Fibroblast of lung (primary cell): ENCODE results near the gene TENM4. TPM values are rescaled to one million over a fixed set of nuclear protein-coding genes. Genes with fewer than 3 reads are reported as not detected.

ENCODE experiments used
- DNase-seq, 2 donors: peaks; one replicate each; pipeline versions ENCODE4 v3.0.0 to v3.0.0-alpha.2; 2010; ENCODE audit warnings: low read depth in 2 of 2
- H2AFZ ChIP-seq: 2 replicates; pipeline ENCODE4 v1.5.1; 2012; ENCODE audit warnings: low read length, control low read depth, inconsistent platforms
- H3K27ac ChIP-seq: 2 replicates; pipeline ENCODE4 v1.5.1; 2011; ENCODE audit warnings: low read length, control low read depth; ENCODE audit not compliant: insufficient read depth
- H3K27me3 ChIP-seq: 2 replicates; pipeline ENCODE4 v1.5.1; 2011; ENCODE audit warnings: mild to moderate bottlenecking, low read length; ENCODE audit not compliant: control insufficient read depth, insufficient read depth
- H3K36me3 ChIP-seq: 2 replicates; pipeline ENCODE4 v1.5.1; 2011; ENCODE audit warnings: low read length; ENCODE audit not compliant: control insufficient read depth, insufficient read depth
- H3K4me1 ChIP-seq: 2 replicates; pipeline ENCODE4 v1.5.1; 2011; ENCODE audit warnings: low read length; ENCODE audit not compliant: control insufficient read depth, insufficient read depth; ENCODE audit errors: extremely low read depth
- H3K4me2 ChIP-seq: 2 replicates; pipeline ENCODE4 v1.5.1; 2011; ENCODE audit warnings: low read length, control low read depth; ENCODE audit not compliant: insufficient read depth; ENCODE audit errors: extremely low read depth
- H3K4me3 ChIP-seq, 4 experiments: fragments of 200-600 bp in 1 of 4; sonication (generic) in 1 of 4; replicated peaks in 1 of 4; 2 replicates each; pipeline ENCODE4 v1.5.1; 2011 to 2016; ENCODE audit warnings: low read length in 4 of 4, low read depth in 3 of 4, mild to moderate bottlenecking in 3 of 4, control low read depth in 2 of 4, inconsistent platforms in 1 of 4, mixed read lengths in 1 of 4; ENCODE audit not compliant: insufficient read depth in 1 of 4; ENCODE audit errors: control extremely low read depth in 1 of 4
- H3K79me2 ChIP-seq: 2 replicates; pipeline ENCODE4 v1.5.1; 2012; ENCODE audit warnings: mild to moderate bottlenecking, low read length, inconsistent platforms; ENCODE audit not compliant: control insufficient read depth, insufficient read depth
- H3K9ac ChIP-seq: 2 replicates; pipeline ENCODE4 v1.5.1; 2011; ENCODE audit warnings: mild to moderate bottlenecking, low read length, control low read depth; ENCODE audit not compliant: insufficient read depth
- H3K9me3 ChIP-seq: 2 replicates; pipeline ENCODE4 v1.5.1; 2012; ENCODE audit warnings: low read depth, low read length; ENCODE audit not compliant: control insufficient read depth, insufficient read depth
- H4K20me1 ChIP-seq: 2 replicates; pipeline ENCODE4 v1.5.1; 2011; ENCODE audit warnings: low read length; ENCODE audit not compliant: control insufficient read depth, insufficient read depth; ENCODE audit errors: extremely low read depth
- EZH2 ChIP-seq: IDR thresholded peaks from 2 replicates; pipeline ENCODE4 v1.5.1; 2012; ENCODE audit warnings: low read length, control low read depth, mild to moderate bottlenecking; ENCODE audit errors: missing control alignments
- polyA plus RNA-seq, 2 donors: library from polyadenylated mRNA; depleted of rRNA in 1 of 2; stranded (reverse) in 1 of 2; unstranded in 1 of 2; fragments of >200 nt; gene quantifications; 2 replicates each; pipeline ENCODE4 v1.2.1, GENCODE V29; 2011 to 2012; ENCODE audit warnings: missing spikeins in 1 of 2
- total RNA-seq: library from RNA; depleted of rRNA; stranded (reverse); fragments of >200 nt; gene quantifications from 2 replicates; pipeline ENCODE4 v1.2.1, GENCODE V29; 2014
- TF ChIP-seq, protein P1 (sequence below), 2 donors: IDR thresholded peaks in 1 of 2; conservative IDR thresholded peaks in 1 of 2; 1 replicate in 1 of 2; 2 replicates in 1 of 2; pipeline ENCODE4 v1.5.1; 2011 to 2012; ENCODE audit warnings: low read length in 2 of 2, control low read depth in 1 of 2, inconsistent platforms in 1 of 2, low read depth in 1 of 2, mild to moderate bottlenecking in 1 of 2

Gene TENM4
- total and polyA plus RNA-seq, 2 donors (not counting 1 experiment from before 2014, with no cell fraction given): 4.6 to 48.4 TPM

DNA sequence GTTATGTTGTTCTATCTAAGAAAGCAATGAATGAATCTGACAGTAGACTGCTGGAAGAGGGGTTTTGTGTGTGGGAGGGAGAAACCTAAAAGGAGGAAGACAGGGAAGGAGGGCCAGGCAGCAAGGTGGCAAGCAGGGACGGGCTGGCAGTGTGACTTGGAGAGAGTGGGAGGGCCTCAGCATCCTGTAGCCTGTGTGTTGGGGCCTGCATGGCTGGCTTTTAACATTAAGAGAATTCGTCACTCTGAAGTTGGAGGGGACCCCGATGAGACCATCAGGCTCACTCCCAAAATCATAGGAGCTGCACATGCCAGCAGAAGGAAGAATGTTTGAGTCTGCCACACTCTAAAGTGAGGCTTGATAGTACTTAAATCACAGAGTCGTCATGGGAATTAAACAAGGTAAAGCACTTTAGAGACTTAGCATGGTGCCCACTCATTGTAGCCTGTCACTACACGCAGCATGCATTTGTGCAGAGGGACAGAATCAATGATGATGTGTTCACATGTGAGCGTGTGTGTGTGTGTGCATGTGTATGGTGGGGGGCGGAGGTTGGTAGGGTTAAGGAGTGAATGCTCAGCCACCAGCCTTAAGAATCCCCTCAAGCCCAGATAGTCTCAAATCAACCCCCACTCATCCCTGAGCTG lies 199.5 kb downstream of the TENM4 start:
- TF ChIP-seq EZH2: no peak
- TF ChIP-seq, protein P1, sequence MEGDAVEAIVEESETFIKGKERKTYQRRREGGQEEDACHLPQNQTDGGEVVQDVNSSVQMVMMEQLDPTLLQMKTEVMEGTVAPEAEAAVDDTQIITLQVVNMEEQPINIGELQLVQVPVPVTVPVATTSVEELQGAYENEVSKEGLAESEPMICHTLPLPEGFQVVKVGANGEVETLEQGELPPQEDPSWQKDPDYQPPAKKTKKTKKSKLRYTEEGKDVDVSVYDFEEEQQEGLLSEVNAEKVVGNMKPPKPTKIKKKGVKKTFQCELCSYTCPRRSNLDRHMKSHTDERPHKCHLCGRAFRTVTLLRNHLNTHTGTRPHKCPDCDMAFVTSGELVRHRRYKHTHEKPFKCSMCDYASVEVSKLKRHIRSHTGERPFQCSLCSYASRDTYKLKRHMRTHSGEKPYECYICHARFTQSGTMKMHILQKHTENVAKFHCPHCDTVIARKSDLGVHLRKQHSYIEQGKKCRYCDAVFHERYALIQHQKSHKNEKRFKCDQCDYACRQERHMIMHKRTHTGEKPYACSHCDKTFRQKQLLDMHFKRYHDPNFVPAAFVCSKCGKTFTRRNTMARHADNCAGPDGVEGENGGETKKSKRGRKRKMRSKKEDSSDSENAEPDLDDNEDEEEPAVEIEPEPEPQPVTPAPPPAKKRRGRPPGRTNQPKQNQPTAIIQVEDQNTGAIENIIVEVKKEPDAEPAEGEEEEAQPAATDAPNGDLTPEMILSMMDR (conservative IDR thresholded peaks at IDR 0.05 in 1 of 2, IDR thresholded peaks at IDR 0.05 in 1 of 2; ENCODE audit: low read depth in 1 of 2, low read length in 2 of 2): no peak
- no peak overlapping the region for H3K4me3 ChIP-seq

GRCh38 chr11:79237703-79238102 lies 203.1 kb downstream of the TENM4 start:
- no peak overlapping the region for H3K4me3 ChIP-seq
- H3K79me2 ChIP-seq: no peaks in the 10 kb centered on the region
- no peaks in the 10 kb centered on the region for H3K36me3 ChIP-seq
- TF ChIP-seq, protein P1 (conservative IDR thresholded peaks at IDR 0.05 in 1 of 2, IDR thresholded peaks at IDR 0.05 in 1 of 2; ENCODE audit: low read depth in 1 of 2, low read length in 2 of 2): no peak
- no peak for TF ChIP-seq EZH2
- no peak overlapping the region for H2AFZ ChIP-seq
- H3K27ac ChIP-seq: peak overlapping the region; percentile 92
- H3K4me1 ChIP-seq: peaks cover 18% of the 10 kb centered on the region
- DNase-seq: peak; percentile 82 to 98
- H3K4me2 ChIP-seq: peak overlapping the region; percentile 54
- no peak overlapping the region for H3K9ac ChIP-seq
- H4K20me1 ChIP-seq: no peaks in the 10 kb centered on the region
- no peaks in the 10 kb centered on the region for H3K27me3 ChIP-seq
- H3K9me3 ChIP-seq: no peaks in the 10 kb centered on the region

More for the DNA sequence above, 199.5 kb downstream of the TENM4 start:
- H3K9ac ChIP-seq: no peak overlapping the region
- DNase-seq: no peak
- H3K79me2 ChIP-seq: no peaks in the 10 kb centered on the region
- H3K27ac ChIP-seq: no peak overlapping the region
- H3K9me3 ChIP-seq: no peaks in the 10 kb centered on the region
- H3K27me3 ChIP-seq: no peaks in the 10 kb centered on the region
- no peak overlapping the region for H2AFZ ChIP-seq
- H3K36me3 ChIP-seq: no peaks in the 10 kb centered on the region
- no peaks in the 10 kb centered on the region for H4K20me1 ChIP-seq
- H3K4me2 ChIP-seq: no peak overlapping the region
- peaks cover 33% of the 10 kb centered on the region for H3K4me1 ChIP-seq

GRCh38 chr11:79237091-79237490 lies 203.7 kb downstream of the TENM4 start:
- peak overlapping the region; percentile 75 for H3K4me2 ChIP-seq
- no peaks in the 10 kb centered on the region for H3K36me3 ChIP-seq
- H3K4me3 ChIP-seq: peak overlapping the region in 1 of 4 experiments; percentile 4
- DNase-seq: no peak
- H3K9me3 ChIP-seq: no peaks in the 10 kb centered on the region
- H3K4me1 ChIP-seq: peaks cover 18% of the 10 kb centered on the region
- TF ChIP-seq EZH2: no peak
- TF ChIP-seq, protein P1 (conservative IDR thresholded peaks at IDR 0.05 in 1 of 2, IDR thresholded peaks at IDR 0.05 in 1 of 2; ENCODE audit: low read depth in 1 of 2, low read length in 2 of 2): no peak
- H4K20me1 ChIP-seq: no peaks in the 10 kb centered on the region
- no peaks in the 10 kb centered on the region for H3K27me3 ChIP-seq
- peak overlapping the region; percentile 92 for H3K27ac ChIP-seq
- H3K9ac ChIP-seq: peak overlapping the region; percentile 32
- no peaks in the 10 kb centered on the region for H3K79me2 ChIP-seq
- H2AFZ ChIP-seq: no peak overlapping the region
